NCI-H345 (cell line): ENCODE measurements around the gene HYOU1.
"Not testable (repeated sequence)": the region's sequence is repeated elsewhere in the genome, so short reads cannot be mapped to it uniquely, and the experiment has no call there.

Experiments used
- DNase-seq: peaks from one replicate; lab custom pipeline; 2025; lab: John Stamatoyannopoulos, UW

Gene HYOU1

GRCh38 chr11:119087123-119087522 lies 30.1 kb upstream of the HYOU1 start:
- DNase-seq = no peak

- no peak for DNase-seq
These were observed 28.4 kb upstream of the HYOU1 start for GRCh38 chr11:119085437-119085847.

- DNase-seq = peak; percentile 93
These were observed 27.8 kb upstream of the HYOU1 start, which contains the start of gene HMBS for GRCh38 chr11:119084663-119085436. TSS of gene HMBS (plus strand) at chr11:119084881. CDS start at chr11:119085034, 153 bp downstream.

- no peak for DNase-seq
These were observed 24.8 kb upstream of the HYOU1 start for GRCh38 chr11:119081682-119082260.

- no peak for DNase-seq
These were observed 21.8 kb upstream of the HYOU1 start for GRCh38 chr11:119078675-119079420.

GRCh38 chr11:119077839-119078238 lies 20.8 kb upstream of the HYOU1 start:
- no peak for DNase-seq

GRCh38 chr11:119067371-119068222 lies 10.6 kb upstream of the HYOU1 start, which contains the start of gene VPS11:
TSS of gene VPS11 (plus strand) at chr11:119067818. CDS start at chr11:119067824, 6 bp downstream.
- peak; percentile 95 for DNase-seq

- no peak for DNase-seq
These were observed 8.4 kb upstream of the HYOU1 start for GRCh38 chr11:119065369-119065768.

- no peak for DNase-seq
These were observed 5.8 kb upstream of the HYOU1 start for GRCh38 chr11:119062779-119063178.

- no peak for DNase-seq
These were observed 4.3 kb upstream of the HYOU1 start for GRCh38 chr11:119061256-119061655.

- DNase-seq = not testable (repeated sequence)
These were observed 2.1 kb upstream of the HYOU1 start for GRCh38 chr11:119059128-119059527.

GRCh38 chr11:119056421-119056999 lies 495 bp downstream of the HYOU1 start:
- DNase-seq = peak; percentile 49

GRCh38 chr11:119055901-119056300 lies 1.1 kb downstream of the HYOU1 start:
- DNase-seq = no peak

GRCh38 chr11:119054418-119054817 lies 2.6 kb downstream of the HYOU1 start:
- no peak for DNase-seq

- DNase-seq = no peak
These were observed 4.7 kb downstream of the HYOU1 start for GRCh38 chr11:119052163-119052814.

- DNase-seq = no peak
These were observed 5.4 kb downstream of the HYOU1 start for GRCh38 chr11:119051440-119052162.

- no peak for DNase-seq
These were observed 7.9 kb downstream of the HYOU1 start for GRCh38 chr11:119049081-119049480.

- DNase-seq = no peak
These were observed 8.4 kb downstream of the HYOU1 start for GRCh38 chr11:119048644-119049043.

GRCh38 chr11:119047205-119047604 lies 9.8 kb downstream of the HYOU1 start:
- DNase-seq = no peak

GRCh38 chr11:119046489-119046888 lies 10.5 kb downstream of the HYOU1 start:
- no peak for DNase-seq
